ENCODE results near the gene CARD10. TPM values are rescaled to one million over a fixed set of nuclear protein-coding genes. Genes with fewer than 3 reads are reported as not detected.
A peak's percentile ranks its signal among the peaks of the same experiment; 100 is the strongest.

CARD10 gene
- total and polyA plus RNA-seq, 2 of the 13 experiments (the other 11 are each of a cell fraction or from before 2014, with no cell fraction given): 35.2 to 55.8 TPM

DNA sequence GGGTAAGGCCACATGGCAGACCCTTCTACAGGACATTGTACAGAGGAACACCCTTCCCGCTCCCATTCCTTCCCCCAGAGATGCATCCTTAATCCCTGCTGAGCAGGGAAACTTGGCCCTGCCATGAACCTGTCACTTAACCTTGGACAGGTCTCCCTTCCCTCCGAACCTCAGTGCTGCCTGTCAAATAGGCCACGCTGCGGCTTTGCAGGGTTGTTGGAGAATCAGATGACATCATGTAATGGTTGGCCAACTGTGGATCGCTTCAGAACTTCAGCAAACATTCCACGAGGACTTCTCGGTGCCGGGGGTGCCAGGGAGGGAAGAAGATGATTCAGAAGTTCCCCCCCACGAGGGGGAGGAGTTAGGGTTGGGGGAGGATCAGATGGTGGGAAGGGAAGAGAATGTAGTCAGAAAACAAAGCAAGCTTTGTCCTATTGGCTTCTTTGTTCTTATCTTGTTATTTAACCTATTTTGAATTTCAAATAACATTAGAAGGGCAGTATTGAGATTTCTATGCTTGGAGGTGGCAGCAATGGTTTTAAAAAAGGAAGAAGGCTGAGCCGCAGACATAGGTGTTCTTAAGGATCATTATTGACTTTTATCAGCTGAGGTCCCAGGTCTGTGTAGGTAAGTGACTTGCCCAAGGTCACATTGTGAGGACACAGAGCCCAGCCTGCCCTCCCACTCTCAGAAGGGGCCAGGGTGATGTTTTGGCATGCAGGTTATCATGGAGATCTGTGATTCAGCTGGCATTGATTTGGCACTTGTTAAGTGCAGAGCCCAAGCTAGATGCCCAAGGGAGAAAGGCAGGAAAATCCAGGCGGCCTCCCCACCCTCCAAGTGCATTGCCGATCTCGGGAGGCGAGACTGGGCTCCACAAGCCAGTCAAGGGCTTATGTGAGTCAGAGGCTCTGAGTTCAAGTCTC, 44.2 kb upstream of the CARD10 start (continued):
- TF ChIP-seq, protein P1, sequence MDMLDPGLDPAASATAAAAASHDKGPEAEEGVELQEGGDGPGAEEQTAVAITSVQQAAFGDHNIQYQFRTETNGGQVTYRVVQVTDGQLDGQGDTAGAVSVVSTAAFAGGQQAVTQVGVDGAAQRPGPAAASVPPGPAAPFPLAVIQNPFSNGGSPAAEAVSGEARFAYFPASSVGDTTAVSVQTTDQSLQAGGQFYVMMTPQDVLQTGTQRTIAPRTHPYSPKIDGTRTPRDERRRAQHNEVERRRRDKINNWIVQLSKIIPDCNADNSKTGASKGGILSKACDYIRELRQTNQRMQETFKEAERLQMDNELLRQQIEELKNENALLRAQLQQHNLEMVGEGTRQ (IDR thresholded peaks at IDR 0.05; ENCODE audit: low read depth, low read length): no peak
- TF ChIP-seq, protein P1 (CRISPR knock-in tag; IDR thresholded peaks at IDR 0.05; ENCODE audit: borderline replicate concordance): no peak
- no peak for TF ChIP-seq ZNF557 (CRISPR knock-in tag; IDR thresholded peaks at IDR 0.05)
- TF ChIP-seq, protein P2, sequence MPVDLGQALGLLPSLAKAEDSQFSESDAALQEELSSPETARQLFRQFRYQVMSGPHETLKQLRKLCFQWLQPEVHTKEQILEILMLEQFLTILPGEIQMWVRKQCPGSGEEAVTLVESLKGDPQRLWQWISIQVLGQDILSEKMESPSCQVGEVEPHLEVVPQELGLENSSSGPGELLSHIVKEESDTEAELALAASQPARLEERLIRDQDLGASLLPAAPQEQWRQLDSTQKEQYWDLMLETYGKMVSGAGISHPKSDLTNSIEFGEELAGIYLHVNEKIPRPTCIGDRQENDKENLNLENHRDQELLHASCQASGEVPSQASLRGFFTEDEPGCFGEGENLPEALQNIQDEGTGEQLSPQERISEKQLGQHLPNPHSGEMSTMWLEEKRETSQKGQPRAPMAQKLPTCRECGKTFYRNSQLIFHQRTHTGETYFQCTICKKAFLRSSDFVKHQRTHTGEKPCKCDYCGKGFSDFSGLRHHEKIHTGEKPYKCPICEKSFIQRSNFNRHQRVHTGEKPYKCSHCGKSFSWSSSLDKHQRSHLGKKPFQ (CRISPR knock-in tag; IDR thresholded peaks at IDR 0.05; ENCODE audit: insufficient replicate concordance): no peak
- TF ChIP-seq ZNF335 (CRISPR knock-in tag; IDR thresholded peaks at IDR 0.05): no peak
- TF ChIP-seq, protein P3, sequence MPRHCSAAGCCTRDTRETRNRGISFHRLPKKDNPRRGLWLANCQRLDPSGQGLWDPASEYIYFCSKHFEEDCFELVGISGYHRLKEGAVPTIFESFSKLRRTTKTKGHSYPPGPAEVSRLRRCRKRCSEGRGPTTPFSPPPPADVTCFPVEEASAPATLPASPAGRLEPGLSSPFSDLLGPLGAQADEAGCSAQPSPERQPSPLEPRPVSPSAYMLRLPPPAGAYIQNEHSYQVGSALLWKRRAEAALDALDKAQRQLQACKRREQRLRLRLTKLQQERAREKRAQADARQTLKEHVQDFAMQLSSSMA (CRISPR knock-in tag; IDR thresholded peaks at IDR 0.05): no peak
- TF ChIP-seq ZC3H4 (CRISPR knock-in tag; IDR thresholded peaks at IDR 0.05; ENCODE audit: borderline replicate concordance): 0 out of 2 replicates have a peak, but pooled peaks have one; percentile 26
- peak; percentile 6; the same call in 1 of the 2 replicates for TF ChIP-seq ZBTB7B (CRISPR knock-in tag; IDR thresholded peaks at IDR 0.05)
- no peak for TF ChIP-seq REPIN1 (CRISPR knock-in tag; IDR thresholded peaks at IDR 0.05; ENCODE audit: borderline replicate concordance, low read depth)
- TF ChIP-seq HMG20A (CRISPR knock-in tag; IDR thresholded peaks at IDR 0.05; ENCODE audit: borderline replicate concordance): peak; percentile 64
- TF ChIP-seq STAT5B (CRISPR knock-in tag; IDR thresholded peaks at IDR 0.05): no peak
- TF ChIP-seq THAP11 (CRISPR knock-in tag; IDR thresholded peaks at IDR 0.05): peak; percentile 36; the same call in 1 of the 2 replicates
- TF ChIP-seq ZNF678 (CRISPR knock-in tag; IDR thresholded peaks at IDR 0.05): no peak
- no peak for TF ChIP-seq KDM1A (CRISPR knock-in tag; IDR thresholded peaks at IDR 0.05)
- TF ChIP-seq ZNF879 (CRISPR knock-in tag; IDR thresholded peaks at IDR 0.05): no peak
- TF ChIP-seq PCBP2 (optimal IDR thresholded peaks at IDR 0.05; ENCODE audit: low read depth, low read length, poor library complexity, severe bottlenecking): no peak
- peak; percentile 61; the same call in 1 of the 2 replicates for TF ChIP-seq ZNF547 (CRISPR knock-in tag; IDR thresholded peaks at IDR 0.05)
- TF ChIP-seq, protein P4, sequence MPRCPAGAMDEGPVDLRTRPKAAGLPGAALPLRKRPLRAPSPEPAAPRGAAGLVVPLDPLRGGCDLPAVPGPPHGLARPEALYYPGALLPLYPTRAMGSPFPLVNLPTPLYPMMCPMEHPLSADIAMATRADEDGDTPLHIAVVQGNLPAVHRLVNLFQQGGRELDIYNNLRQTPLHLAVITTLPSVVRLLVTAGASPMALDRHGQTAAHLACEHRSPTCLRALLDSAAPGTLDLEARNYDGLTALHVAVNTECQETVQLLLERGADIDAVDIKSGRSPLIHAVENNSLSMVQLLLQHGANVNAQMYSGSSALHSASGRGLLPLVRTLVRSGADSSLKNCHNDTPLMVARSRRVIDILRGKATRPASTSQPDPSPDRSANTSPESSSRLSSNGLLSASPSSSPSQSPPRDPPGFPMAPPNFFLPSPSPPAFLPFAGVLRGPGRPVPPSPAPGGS (CRISPR knock-in tag; IDR thresholded peaks at IDR 0.05): 0 out of 2 replicates have a peak, but pooled peaks have one; percentile 23
- TF ChIP-seq, protein P5, sequence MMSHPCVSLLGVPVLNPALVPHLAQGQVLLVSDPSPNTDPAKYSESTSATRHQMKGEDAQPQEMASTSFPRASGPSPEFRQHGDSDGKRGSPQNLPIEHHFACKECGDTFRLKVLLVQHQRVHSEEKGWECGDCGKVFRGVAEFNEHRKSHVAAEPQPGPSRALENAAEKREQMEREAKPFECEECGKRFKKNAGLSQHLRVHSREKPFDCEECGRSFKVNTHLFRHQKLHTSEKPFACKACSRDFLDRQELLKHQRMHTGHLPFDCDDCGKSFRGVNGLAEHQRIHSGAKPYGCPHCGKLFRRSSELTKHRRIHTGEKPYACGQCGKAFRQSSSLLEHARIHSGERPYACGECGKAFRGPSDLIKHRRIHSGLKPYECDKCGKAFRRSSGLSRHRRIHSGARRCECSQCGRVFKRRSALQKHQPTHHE (CRISPR knock-in tag; IDR thresholded peaks at IDR 0.05; ENCODE audit: borderline replicate concordance): no peak

All from HepG2 (cell line).